Immature natural killer cell (primary cell): Measurements from ENCODE around the gene ETV6. TPM values are rescaled to one million over a fixed set of nuclear protein-coding genes. Genes with fewer than 3 reads are reported as not detected.

ENCODE experiments used
- DNase-seq, 3 donors: peaks; one replicate each; pipeline ENCODE4 v3.0.0; 2022; ENCODE audit warnings: mixed read lengths in 1 of 3
- H3K27ac Mint-ChIP-seq, 6 donors: one replicate each; pipeline ENCODE4 v1.8.0; 2020; ENCODE audit warnings: mixed read lengths in 6 of 6, mild to moderate bottlenecking in 5 of 6, inconsistent platforms in 4 of 6, moderate library complexity in 3 of 6
- H3K27me3 Mint-ChIP-seq, 3 donors: one replicate each; pipeline ENCODE4 v1.8.0; 2020 to 2021; ENCODE audit warnings: low read depth in 3 of 3, mild to moderate bottlenecking in 3 of 3, mixed read lengths in 3 of 3, moderate library complexity in 3 of 3, inconsistent platforms in 1 of 3
- H3K36me3 Mint-ChIP-seq, 3 donors: one replicate each; pipeline ENCODE4 v1.8.0; 2020; ENCODE audit warnings: mixed read lengths in 3 of 3, inconsistent platforms in 2 of 3, mild to moderate bottlenecking in 2 of 3
- H3K4me1 Mint-ChIP-seq, 2 donors: one replicate each; pipeline ENCODE4 v1.8.0; 2020; ENCODE audit warnings: inconsistent platforms in 2 of 2, mild to moderate bottlenecking in 2 of 2, mixed read lengths in 2 of 2, moderate library complexity in 1 of 2
- H3K4me3 Mint-ChIP-seq, 5 donors: one replicate each; pipeline ENCODE4 v1.8.0; 2020; ENCODE audit warnings: mild to moderate bottlenecking in 5 of 5, mixed read lengths in 5 of 5, inconsistent platforms in 3 of 5, moderate library complexity in 3 of 5
- H3K9me3 Mint-ChIP-seq, 6 donors: one replicate each; pipeline ENCODE4 v1.8.0; 2020; ENCODE audit warnings: mild to moderate bottlenecking in 6 of 6, mixed read lengths in 6 of 6, inconsistent platforms in 4 of 6, moderate library complexity in 3 of 6
- polyA plus RNA-seq, 3 donors: library from polyadenylated mRNA; unstranded; fragments of 300-500 nt; fragmentation: Illumina TruSeq; gene quantifications; one replicate each; pipeline ENCODE4 v1.2.3, GENCODE V29; 2021

The ETV6 gene
- polyA plus RNA-seq, 3 donors from 2014 or later = 3.0 to 5.4 (median 3.2) TPM

GRCh38 chr12:11877869-11878780, 228.7 kb downstream of the ETV6 start:
- peaks cover 16 to 20% (median 16%) of the 10 kb centered on the region in 3 donors for H3K36me3 Mint-ChIP-seq
- no peak overlapping the region for H3K27ac Mint-ChIP-seq
- H3K9me3 Mint-ChIP-seq = no peaks in the 10 kb centered on the region
- H3K4me1 Mint-ChIP-seq = peaks cover 17 to 41% of the 10 kb centered on the region in 2 donors
- no peak for DNase-seq
- H3K27me3 Mint-ChIP-seq = no peaks in the 10 kb centered on the region
- no peak overlapping the region for H3K4me3 Mint-ChIP-seq

GRCh38 chr12:11879306-11879705, 229.8 kb downstream of the ETV6 start:
- peaks cover 17 to 41% of the 10 kb centered on the region in 2 donors for H3K4me1 Mint-ChIP-seq
- no peaks in the 10 kb centered on the region for H3K27me3 Mint-ChIP-seq
- no peak overlapping the region for H3K4me3 Mint-ChIP-seq
- H3K27ac Mint-ChIP-seq = no peak overlapping the region
- H3K36me3 Mint-ChIP-seq = peaks cover 20 to 27% (median 22%) of the 10 kb centered on the region in 3 donors
- DNase-seq = no peak
- H3K9me3 Mint-ChIP-seq = no peaks in the 10 kb centered on the region

DNA sequence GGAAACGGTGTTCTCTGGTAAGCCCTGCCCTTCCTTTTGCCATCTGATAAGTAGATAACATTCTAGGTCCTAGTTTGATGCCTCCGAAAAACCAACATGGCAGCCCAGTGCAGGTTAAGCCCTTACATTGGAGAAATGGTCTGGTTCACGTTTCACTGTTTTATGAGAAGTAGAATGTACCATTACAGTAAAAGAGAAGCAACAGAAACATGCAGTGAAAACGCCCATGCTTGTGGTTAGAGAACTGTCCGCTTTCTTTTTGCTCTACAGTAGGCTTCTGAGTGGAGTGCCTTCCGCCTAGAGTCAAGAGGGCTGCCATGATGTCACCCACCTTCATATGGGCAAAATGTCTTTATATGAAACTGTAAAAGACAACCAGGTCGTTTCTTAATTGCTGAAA, 230.9 kb downstream of the ETV6 start:
- Mint-ChIP-seq H3K4me3 (no peak overlapping the region), H3K36me3 (peaks cover 16 to 34% (median 28%) of the 10 kb centered on the region in 3 donors), H3K4me1 (peaks cover 12 to 35% of the 10 kb centered on the region in 2 donors), H3K9me3 (no peaks in the 10 kb centered on the region), H3K27me3 (peaks cover 0 to 3% (median 0%) of the 10 kb centered on the region in 3 donors), H3K27ac (no peak overlapping the region)
- no peak for DNase-seq

- DNase-seq = no peak
- no peak overlapping the region for H3K27ac Mint-ChIP-seq
- H3K36me3 Mint-ChIP-seq = peaks cover 24 to 49% (median 34%) of the 10 kb centered on the region in 3 donors
- no peak overlapping the region for H3K4me3 Mint-ChIP-seq
- H3K4me1 Mint-ChIP-seq = peaks cover 0 to 20% of the 10 kb centered on the region in 2 donors
- no peaks in the 10 kb centered on the region for H3K9me3 Mint-ChIP-seq
- H3K27me3 Mint-ChIP-seq = peaks cover 0 to 3% (median 0%) of the 10 kb centered on the region in 3 donors
These were observed 232.4 kb downstream of the ETV6 start for GRCh38 chr12:11881835-11882234.

DNA sequence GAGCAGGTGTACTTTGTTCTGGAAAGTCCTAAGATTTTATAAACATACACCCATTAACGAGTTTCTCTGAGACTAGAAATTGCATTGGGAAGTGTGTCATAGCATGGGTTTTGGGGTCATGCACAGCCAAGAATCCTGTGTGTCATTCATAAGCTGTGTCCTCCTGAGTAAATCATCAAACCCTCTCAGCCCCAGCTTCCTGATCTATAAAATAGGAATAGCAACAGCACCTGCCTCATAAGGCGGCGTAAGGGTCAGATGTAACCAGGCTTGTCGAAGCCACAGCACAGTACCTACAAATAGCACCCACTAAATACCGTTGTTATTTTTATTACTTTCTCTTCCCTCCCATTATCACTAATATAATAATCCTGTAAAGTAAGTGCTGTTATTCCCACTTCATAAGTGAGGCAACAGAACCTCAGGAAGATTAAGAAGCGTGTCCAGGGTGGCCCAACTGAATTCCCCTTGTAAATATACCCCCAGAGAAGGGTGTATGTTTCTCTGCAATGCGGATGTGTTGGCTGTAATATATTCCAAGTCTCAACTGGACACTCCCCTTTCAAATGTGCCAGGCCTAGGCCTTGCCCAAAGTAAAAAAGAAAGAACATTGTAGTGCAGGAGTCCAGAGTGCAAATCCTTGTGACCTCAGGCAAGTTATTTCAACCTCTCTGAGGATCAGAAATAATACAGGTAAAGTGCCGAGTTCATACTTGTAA, 233.0 kb downstream of the ETV6 start:
- peaks cover 0 to 3% (median 0%) of the 10 kb centered on the region in 3 donors for H3K27me3 Mint-ChIP-seq
- no peak overlapping the region for H3K27ac Mint-ChIP-seq
- H3K4me3 Mint-ChIP-seq = no peak overlapping the region
- peaks cover 28 to 50% (median 39%) of the 10 kb centered on the region in 3 donors for H3K36me3 Mint-ChIP-seq
- H3K4me1 Mint-ChIP-seq = peaks cover 0 to 14% of the 10 kb centered on the region in 2 donors
- no peak for DNase-seq
- H3K9me3 Mint-ChIP-seq = no peaks in the 10 kb centered on the region

DNA sequence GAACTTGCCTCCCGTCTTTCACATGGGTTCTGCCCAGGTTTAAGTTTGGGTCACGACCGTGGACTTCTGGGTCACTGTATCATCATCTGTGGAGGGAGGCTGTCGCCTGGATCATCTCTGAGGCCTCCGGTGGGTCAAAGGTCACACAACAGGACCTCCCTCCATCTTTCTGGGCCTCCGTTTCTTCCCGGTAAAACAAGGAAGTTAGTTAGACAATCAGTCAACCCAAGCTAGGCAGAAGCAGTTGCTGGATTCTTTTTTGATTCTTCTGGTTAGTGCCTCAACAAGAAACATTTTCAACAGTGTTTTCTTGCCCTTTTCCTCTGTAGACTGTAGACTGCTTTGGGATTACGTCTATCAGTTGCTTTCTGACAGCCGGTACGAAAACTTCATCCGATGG, 234.6 kb downstream of the ETV6 start:
- DNase-seq = no peak
- Mint-ChIP-seq H3K9me3 (no peaks in the 10 kb centered on the region), H3K27ac (no peak overlapping the region), H3K4me1 (peaks cover 0 to 12% of the 10 kb centered on the region in 2 donors), H3K4me3 (no peak overlapping the region), H3K27me3 (peaks cover 0 to 3% (median 0%) of the 10 kb centered on the region in 3 donors), H3K36me3 (peaks cover 35 to 59% (median 42%) of the 10 kb centered on the region in 3 donors)

GRCh38 chr12:11884706-11885105, 235.2 kb downstream of the ETV6 start:
- H3K4me3 Mint-ChIP-seq = no peak overlapping the region
- H3K27ac Mint-ChIP-seq = no peak overlapping the region
- H3K9me3 Mint-ChIP-seq = no peaks in the 10 kb centered on the region
- H3K36me3 Mint-ChIP-seq = peaks cover 37 to 62% (median 44%) of the 10 kb centered on the region in 3 donors
- H3K27me3 Mint-ChIP-seq = peaks cover 0 to 3% (median 2%) of the 10 kb centered on the region in 3 donors
- peaks cover 2 to 12% of the 10 kb centered on the region in 2 donors for H3K4me1 Mint-ChIP-seq
- no peak for DNase-seq

GRCh38 chr12:11885261-11886038, 236.0 kb downstream of the ETV6 start:
- no peaks in the 10 kb centered on the region for H3K9me3 Mint-ChIP-seq
- no peak overlapping the region for H3K27ac Mint-ChIP-seq
- peaks cover 39 to 61% (median 43%) of the 10 kb centered on the region in 3 donors for H3K36me3 Mint-ChIP-seq
- peaks cover 0 to 3% (median 2%) of the 10 kb centered on the region in 3 donors for H3K27me3 Mint-ChIP-seq
- H3K4me3 Mint-ChIP-seq = no peak overlapping the region
- no peak for DNase-seq
- peaks cover 3 to 8% of the 10 kb centered on the region in 2 donors for H3K4me1 Mint-ChIP-seq

- Mint-ChIP-seq H3K27me3 (peaks cover 0 to 3% (median 2%) of the 10 kb centered on the region in 3 donors), H3K36me3 (peaks cover 43 to 64% (median 48%) of the 10 kb centered on the region in 3 donors), H3K4me3 (no peak overlapping the region), H3K9me3 (no peaks in the 10 kb centered on the region), H3K27ac (peak overlapping the region in 1 of 6 donors; percentile 5), H3K4me1 (peaks cover 3 to 6% of the 10 kb centered on the region in 2 donors)
- no peak for DNase-seq
These were observed 236.9 kb downstream of the ETV6 start for GRCh38 chr12:11886339-11886738.

DNA sequence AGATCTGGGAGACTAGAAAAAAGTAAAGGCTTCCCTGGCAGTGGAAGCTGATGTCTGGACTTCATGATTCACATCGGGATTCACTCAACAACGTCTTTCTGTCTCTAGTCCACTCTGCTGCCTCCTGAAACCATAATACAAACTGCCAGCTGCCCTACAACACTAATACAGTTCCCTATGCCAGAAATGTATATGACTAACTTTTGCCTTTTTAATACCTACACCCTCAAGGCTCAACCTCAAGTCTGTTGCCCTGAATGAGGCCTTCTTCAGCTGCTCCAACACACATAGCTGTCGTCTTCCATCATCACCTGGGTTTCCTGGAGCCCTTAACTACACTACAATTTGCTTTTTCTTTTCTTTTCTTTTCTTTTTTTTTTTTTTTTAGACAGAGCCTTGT, 238.6 kb downstream of the ETV6 start:
- Mint-ChIP-seq H3K36me3 (peaks cover 46 to 73% (median 62%) of the 10 kb centered on the region in 3 donors), H3K27ac (no peak overlapping the region), H3K9me3 (no peaks in the 10 kb centered on the region), H3K4me1 (peaks cover 3 to 6% of the 10 kb centered on the region in 2 donors), H3K27me3 (peaks cover 0 to 5% (median 2%) of the 10 kb centered on the region in 3 donors), H3K4me3 (no peak overlapping the region)
- no peak for DNase-seq

GRCh38 chr12:11891346-11891745, 241.9 kb downstream of the ETV6 start:
- Mint-ChIP-seq H3K36me3 (peaks cover 33 to 51% (median 51%) of the 10 kb centered on the region in 3 donors), H3K27me3 (peaks cover 3 to 4% (median 3%) of the 10 kb centered on the region in 3 donors), H3K9me3 (no peaks in the 10 kb centered on the region), H3K27ac (no peak overlapping the region), H3K4me1 (peaks cover 24 to 27% of the 10 kb centered on the region in 2 donors), H3K4me3 (no peak overlapping the region)
- DNase-seq = no peak

- no peaks in the 10 kb centered on the region for H3K9me3 Mint-ChIP-seq
- peaks cover 3 to 4% (median 3%) of the 10 kb centered on the region in 3 donors for H3K27me3 Mint-ChIP-seq
- DNase-seq = no peak
- H3K4me1 Mint-ChIP-seq = peaks cover 24 to 27% of the 10 kb centered on the region in 2 donors
- no peak overlapping the region for H3K27ac Mint-ChIP-seq
- no peak overlapping the region for H3K4me3 Mint-ChIP-seq
- H3K36me3 Mint-ChIP-seq = peaks cover 27 to 46% (median 45%) of the 10 kb centered on the region in 3 donors
These were observed 242.4 kb downstream of the ETV6 start for GRCh38 chr12:11891754-11892386.

DNA sequence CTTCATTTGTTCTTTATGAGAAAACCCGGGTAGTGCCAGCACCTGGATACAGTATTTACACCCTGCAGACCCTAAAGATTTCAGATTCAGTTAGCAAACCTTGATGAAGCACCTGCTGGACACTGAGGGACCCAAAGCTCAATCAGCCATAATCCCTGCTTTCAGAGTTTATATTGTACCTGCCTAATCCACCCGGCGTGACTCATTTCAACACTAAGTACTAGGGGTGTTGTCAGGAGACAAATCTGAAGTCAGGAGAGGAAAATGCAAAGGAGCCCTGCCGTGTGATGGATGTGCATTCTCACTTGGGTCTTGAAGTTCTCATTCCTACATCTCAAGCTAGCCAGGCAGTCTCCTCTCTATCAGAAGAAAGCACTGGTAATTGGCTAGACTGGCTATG, 244.5 kb downstream of the ETV6 start:
- Mint-ChIP-seq H3K4me3 (no peak overlapping the region), H3K36me3 (peaks cover 18 to 38% (median 36%) of the 10 kb centered on the region in 3 donors), H3K27me3 (peaks cover 3 to 4% (median 3%) of the 10 kb centered on the region in 3 donors), H3K27ac (no peak overlapping the region), H3K9me3 (no peaks in the 10 kb centered on the region), H3K4me1 (peaks cover 27 to 43% of the 10 kb centered on the region in 2 donors)
- DNase-seq = no peak
